Colonic mucosa (tissue), 4 donors: ENCODE results near the gene AFF2. TPM values are rescaled to one million over a fixed set of nuclear protein-coding genes. Genes with fewer than 3 reads are reported as not detected.

ENCODE experiments used
- DNase-seq: peaks from one replicate; pipeline ENCODE4 v3.0.0-alpha.2; 2020
- H3K27ac ChIP-seq: fragments of 200-600 bp; one replicate; pipeline ENCODE4 v1.8.0; 2021
- H3K27me3 ChIP-seq: fragments of 200-600 bp; one replicate; pipeline ENCODE4 v1.8.0; 2021
- H3K36me3 ChIP-seq: fragments of 200-600 bp; one replicate; pipeline ENCODE4 v1.8.0; 2021
- H3K4me1 ChIP-seq: fragments of 200-600 bp; one replicate; pipeline ENCODE4 v1.8.0; 2021; ENCODE audit warnings: mild to moderate bottlenecking
- H3K4me3 ChIP-seq: fragments of 200-600 bp; one replicate; pipeline ENCODE4 v1.8.0; 2021
- H3K9ac ChIP-seq, 2 donors: one replicate each; pipeline ENCODE4 v1.7.0; 2013; ENCODE audit warnings: control low read depth in 2 of 2, low read depth in 2 of 2, low read length in 2 of 2
- H3K9me3 ChIP-seq: fragments of 200-600 bp; one replicate; pipeline ENCODE4 v1.8.0; 2021
- CTCF ChIP-seq: fragments of 200-600 bp; IDR thresholded peaks from one replicate; pipeline ENCODE4 v1.8.0; 2022; ENCODE audit warnings: antibody characterized with exemption, mild to moderate bottlenecking
- intact Hi-C: fragments of 100-400 bp; cut with DNase I; formaldehyde crosslinking; loops from one replicate; pipeline ENCODE4 v1.14.1; 2022
- total RNA-seq, 2 donors: library from RNA; stranded (reverse); fragmentation: NEBNext Ultra II Directional in 1 of 2; extraction: Animal tissue kit (Norgen Biotek cat#: 25700) in 1 of 2; gene quantifications; one replicate each; pipeline ENCODE4 v1.2.1, GENCODE V29; 2021
- donor health status: healthy.
- donor health status: DM: no; HTN: no; CAD: no.
- donor health status: DM: no; HTN: no; CAD: no.

AFF2 gene
- total RNA-seq, 2 donors from 2014 or later, result 0.05 to 0.12 TPM

- no peak for DNase-seq
- TF ChIP-seq CTCF, result no peak
- Histone ChIP-seq H3K36me3 (no peaks in the 10 kb centered on the region), H3K27ac (no peak overlapping the region), H3K27me3 (no peaks in the 10 kb centered on the region), H3K4me1 (no peaks in the 10 kb centered on the region), H3K9ac (no peak overlapping the region), H3K4me3 (no peak overlapping the region), H3K9me3 (no peaks in the 10 kb centered on the region)
- intact Hi-C loops, result no loop called here
Observed at GRCh38 chrX:148555571-148556243, 55.3 kb downstream of the AFF2 start.

DNA sequence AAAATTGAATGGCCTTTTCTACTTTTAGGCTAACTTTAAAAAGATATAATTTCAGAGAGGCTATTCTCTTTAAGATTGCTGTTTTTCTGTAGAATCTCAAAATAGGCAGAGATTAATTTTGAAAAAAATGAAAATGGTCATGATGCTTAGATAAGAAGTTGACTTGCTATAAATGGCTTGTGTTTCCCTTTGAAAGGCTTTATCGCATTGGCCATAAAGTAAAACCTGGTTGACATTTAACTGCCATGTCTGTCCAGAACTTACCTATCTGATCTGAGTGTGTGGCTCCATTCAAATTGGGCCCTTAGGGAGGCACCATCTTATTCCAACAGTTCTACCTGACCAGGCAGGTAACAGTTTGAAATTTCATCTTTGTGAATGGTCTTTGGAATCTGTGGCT is 56.1 kb downstream of the AFF2 start:
- no peak for TF ChIP-seq CTCF
- Histone ChIP-seq H3K27me3 (no peaks in the 10 kb centered on the region), H3K4me1 (no peaks in the 10 kb centered on the region), H3K36me3 (no peaks in the 10 kb centered on the region), H3K9me3 (no peaks in the 10 kb centered on the region), H3K4me3 (no peak overlapping the region), H3K9ac (no peak overlapping the region), H3K27ac (no peak overlapping the region)
- DNase-seq, result no peak
- intact Hi-C loops, result no loop called here

DNA sequence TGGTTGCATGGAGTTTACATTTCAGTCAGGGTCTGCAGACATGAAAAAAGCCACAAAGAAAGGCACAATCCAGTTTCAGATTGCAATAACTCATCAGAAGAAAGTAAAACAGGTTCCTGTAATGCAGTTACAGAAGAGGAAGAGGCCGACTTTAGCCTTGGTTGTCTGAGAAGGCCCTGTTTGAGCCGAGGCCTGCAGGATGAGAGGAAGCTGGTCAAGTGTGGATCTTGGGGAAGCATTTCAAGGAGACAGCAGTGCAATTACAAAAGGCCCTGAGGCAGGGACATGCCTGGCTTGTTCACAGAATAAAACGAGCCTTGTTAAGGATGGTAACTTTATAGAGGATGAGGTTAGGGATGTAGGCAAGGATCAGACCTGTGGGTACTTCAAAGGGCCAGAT is 62.4 kb downstream of the AFF2 start:
- intact Hi-C loops, result no loop called here
- Histone ChIP-seq H3K36me3 (no peaks in the 10 kb centered on the region), H3K4me1 (no peaks in the 10 kb centered on the region), H3K27ac (no peak overlapping the region), H3K4me3 (no peak overlapping the region), H3K9me3 (no peaks in the 10 kb centered on the region), H3K9ac (no peak overlapping the region), H3K27me3 (no peaks in the 10 kb centered on the region)
- TF ChIP-seq CTCF, result no peak
- DNase-seq, result no peak

GRCh38 chrX:148567229-148567628 is 66.8 kb downstream of the AFF2 start:
- intact Hi-C loops, result no loop called here
- Histone ChIP-seq H3K27me3 (no peaks in the 10 kb centered on the region), H3K4me1 (no peaks in the 10 kb centered on the region), H3K9me3 (no peaks in the 10 kb centered on the region), H3K36me3 (no peaks in the 10 kb centered on the region), H3K9ac (no peak overlapping the region), H3K4me3 (no peak overlapping the region), H3K27ac (no peak overlapping the region)
- no peak for DNase-seq
- TF ChIP-seq CTCF, result no peak

- TF ChIP-seq CTCF, result no peak
- intact Hi-C loops, result no loop called here
Observed at GRCh38 chrX:148567779-148568178, 67.4 kb downstream of the AFF2 start.

More at GRCh38 chrX:148567779-148568178, 67.4 kb downstream of the AFF2 start:
- no peak overlapping the region for H3K4me3 ChIP-seq
- H3K9ac ChIP-seq, result no peak overlapping the region
- DNase-seq, result no peak
- no peaks in the 10 kb centered on the region for H3K36me3 ChIP-seq
- H3K27me3 ChIP-seq, result no peaks in the 10 kb centered on the region
- no peak overlapping the region for H3K27ac ChIP-seq
- no peaks in the 10 kb centered on the region for H3K4me1 ChIP-seq
- no peaks in the 10 kb centered on the region for H3K9me3 ChIP-seq
